ENCODE measurements around the gene GSK3A.

GSK3A gene

GRCh38 chr19:42247640-42248199 is 5.3 kb upstream of the GSK3A start:
- no peak for DNase-seq

- DNase-seq: no peak
These were observed 4.7 kb upstream of the GSK3A start for GRCh38 chr19:42246922-42247639.

GRCh38 chr19:42246143-42246921 is 3.9 kb upstream of the GSK3A start:
- DNase-seq: no peak

GRCh38 chr19:42245231-42245630 is 2.8 kb upstream of the GSK3A start:
- no peak for DNase-seq

DNA sequence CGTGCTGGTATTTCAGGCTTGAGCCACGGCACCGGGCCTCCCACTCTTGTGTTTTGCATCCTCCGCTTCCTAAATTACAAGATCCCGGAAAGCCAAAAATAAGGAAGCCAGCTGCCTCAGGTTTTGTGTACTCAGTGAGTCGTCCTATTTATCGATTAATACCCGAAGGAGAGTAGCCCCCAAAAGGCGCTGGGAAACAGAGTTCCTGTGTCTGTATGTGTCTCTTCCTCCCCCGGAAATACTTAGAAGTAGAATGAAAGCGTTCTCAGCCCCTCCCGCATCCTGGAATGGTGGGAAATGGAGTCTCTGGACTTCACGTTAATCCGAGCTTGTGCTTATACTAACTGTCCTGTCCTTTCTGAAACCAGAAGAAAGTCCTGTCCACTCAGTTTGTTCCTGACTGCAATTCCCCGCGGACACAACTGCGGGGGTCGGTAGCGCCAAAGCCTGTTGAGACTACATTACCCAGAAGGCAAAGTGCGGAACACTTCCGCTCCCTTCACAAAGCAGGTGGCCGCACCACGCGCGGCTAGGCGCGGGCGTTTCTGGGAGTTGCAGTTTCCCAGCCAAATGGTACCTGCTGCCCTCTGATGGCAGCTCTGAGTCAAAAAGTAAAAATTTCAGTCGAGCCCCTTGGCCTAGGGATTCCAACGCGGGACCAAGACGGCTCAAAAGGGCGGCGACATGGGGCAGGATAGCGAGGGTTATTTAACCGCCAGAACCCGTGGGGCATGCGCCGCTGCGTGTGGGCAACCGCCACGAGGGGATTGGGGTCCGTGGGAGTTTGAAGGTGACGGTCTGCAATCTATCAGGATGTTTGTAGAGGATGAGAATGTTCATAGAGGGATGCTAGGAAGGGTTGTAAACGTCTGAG is 2.2 kb upstream of the GSK3A start:
- peak; percentile 60 for DNase-seq

DNA sequence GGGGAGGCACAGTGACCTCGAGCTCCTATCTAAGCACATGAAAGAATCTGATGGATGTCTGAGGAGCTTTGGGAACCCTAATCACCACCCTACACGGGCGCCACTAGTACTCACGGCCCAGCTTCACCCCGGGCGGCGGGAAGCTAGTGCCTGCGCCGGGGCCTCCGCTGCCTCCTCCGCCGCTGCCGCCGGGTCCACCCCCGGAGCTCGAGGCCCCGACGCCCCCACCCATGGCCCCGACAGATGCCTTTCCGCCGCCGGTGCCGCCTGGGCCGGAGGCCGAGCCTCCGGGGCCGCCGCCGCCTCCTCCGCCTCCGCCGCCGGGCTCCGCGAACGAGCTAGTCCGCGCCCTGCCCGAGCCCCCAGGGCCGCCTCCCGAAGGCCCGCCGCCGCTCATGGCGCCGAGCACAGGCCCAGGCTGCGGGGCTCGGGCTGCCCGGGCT is 312 bp downstream of the GSK3A start:
- no peak for DNase-seq

DNA sequence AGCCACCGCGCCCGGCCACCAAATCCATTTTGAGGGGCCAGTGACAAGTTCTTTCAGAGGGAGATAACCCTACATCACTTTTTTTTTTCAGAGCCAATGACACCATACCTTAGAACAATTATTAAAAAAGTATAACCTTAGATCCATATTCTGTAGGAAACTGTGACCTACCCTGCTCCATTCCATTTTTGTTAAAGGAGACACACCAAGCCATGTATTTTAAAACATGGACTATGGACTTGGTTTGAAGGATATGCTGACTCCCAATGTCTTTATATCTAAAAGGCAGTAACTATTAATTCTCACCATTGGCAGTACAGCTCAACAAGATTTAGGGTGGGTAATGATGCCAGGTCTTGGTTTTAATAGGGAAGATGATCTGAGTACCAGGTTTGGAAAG is 1.1 kb downstream of the GSK3A start:
- DNase-seq: no peak

DNA sequence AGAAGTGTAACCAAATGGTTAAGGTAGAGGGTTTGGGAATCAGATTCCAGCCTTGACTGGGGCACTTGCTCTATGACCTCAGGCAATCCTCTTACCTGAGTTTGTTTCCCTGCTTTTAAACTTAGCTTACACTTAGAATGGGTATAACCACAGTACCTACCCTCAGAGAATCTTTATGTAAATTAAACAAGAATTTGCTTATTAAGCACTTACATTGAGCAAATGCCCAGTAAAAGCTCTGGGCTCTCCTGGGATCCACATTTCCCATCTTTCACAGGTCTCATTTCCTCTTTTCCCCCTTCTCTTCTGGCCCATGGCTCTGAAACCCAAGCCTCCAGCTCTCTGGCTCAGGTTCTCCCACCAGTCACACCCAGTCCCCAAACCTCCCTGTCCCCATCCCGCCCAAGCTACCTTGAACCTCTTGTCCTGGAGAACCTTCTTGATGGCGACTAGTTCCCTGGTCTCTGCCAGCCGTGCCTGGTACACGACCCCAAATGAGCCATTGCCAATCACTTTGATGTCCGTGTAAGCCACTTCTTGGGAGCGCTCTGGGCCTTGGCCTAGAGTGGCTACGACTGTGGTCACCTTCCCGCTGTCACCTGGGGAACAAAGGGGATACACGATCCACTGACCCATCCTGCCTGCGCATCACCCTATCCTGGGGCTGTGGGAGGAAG is 2.7 kb downstream of the GSK3A start:
- no peak for DNase-seq

DNA sequence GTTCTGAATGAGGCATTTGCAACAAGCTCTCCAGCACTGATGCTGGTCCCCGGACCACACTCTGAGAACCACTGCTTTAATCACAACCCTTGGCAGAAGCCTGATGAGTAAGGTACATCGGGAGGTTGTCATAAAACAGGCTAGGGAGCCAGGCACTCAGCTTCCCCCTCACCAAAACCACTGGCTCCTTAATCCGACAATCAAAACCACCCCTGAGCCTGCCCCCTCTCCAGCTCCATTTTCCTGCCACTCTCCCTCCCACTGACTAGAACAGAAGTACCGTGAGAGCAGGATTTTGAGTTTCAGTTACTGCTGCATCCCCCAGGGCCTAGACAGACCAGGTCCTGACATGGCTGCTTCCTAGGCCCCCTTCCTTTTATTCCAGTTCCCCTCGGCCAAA is 7.2 kb downstream of the GSK3A start:
- DNase-seq: no peak

DNA sequence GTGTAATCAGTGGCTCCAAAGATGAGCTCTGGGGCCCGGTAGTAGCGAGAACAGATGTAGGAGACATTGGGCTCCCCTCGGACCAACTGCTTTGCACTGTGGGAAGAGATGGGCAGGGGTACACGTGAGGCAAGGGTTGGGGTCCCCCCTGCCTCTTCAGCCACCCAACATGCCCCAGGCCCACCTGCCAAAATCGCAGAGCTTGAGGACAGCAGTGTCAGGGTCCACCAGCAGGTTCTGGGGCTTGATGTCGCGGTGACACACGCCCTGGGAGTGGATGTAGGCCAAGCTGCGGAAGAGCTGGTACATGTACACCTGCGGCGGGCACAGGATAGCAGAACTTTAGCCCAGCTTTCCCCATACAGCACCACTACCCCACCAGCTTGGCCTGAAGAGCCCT is 8.0 kb downstream of the GSK3A start:
- DNase-seq: no peak

DNA sequence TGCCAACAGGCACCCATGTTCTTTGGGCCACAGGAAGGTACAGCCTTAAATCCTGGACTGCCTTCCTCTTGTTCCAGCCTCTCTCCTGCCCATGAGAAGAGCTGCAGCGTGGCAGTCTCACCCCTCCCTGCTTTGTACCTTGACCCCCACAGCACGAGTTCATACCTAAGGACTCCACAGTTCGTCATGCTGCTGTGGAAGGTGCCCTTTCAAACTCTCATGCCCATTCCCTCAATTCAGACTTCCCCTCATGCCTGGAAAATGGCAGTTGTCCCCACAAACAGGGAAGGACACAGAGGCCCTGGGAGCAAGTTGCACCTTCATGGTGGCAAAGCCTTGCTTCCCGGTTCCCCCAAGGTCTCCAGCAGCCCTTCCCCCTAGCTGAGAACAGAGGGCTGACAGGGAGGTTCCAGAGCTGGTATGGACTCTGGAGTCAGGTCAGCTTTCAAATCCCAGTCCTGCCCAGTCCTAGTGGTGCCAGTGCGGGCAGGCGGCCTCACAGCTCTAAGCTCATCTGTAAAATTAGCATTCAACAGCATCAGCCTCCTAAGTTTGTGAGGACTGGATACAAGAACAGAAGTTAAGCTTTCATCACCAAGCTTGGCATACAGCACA is 8.6 kb downstream of the GSK3A start:
- DNase-seq: no peak

DNA sequence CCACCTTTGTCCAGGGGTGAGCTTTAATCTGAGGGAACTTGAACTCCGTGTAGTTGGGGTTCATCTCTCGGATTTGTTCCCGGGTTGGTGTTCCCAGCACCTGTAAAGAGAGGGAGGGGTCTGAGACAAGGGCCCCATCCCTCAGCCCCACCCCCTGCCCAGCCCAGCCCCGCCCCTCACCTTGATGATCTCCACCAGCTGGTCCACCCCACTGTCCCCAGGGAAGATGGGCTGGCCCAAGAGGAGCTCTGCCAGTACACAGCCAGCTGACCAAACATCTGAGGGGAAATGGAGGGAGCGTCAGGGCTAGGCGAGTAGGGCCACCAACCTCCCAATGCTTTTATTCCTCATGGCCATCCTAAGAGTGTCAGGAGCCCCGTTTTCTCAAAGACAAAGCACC is 9.3 kb downstream of the GSK3A start:
- DNase-seq: no peak

- DNase-seq: no peak
These were observed 10.0 kb downstream of the GSK3A start for GRCh38 chr19:42232435-42232834.

DNA sequence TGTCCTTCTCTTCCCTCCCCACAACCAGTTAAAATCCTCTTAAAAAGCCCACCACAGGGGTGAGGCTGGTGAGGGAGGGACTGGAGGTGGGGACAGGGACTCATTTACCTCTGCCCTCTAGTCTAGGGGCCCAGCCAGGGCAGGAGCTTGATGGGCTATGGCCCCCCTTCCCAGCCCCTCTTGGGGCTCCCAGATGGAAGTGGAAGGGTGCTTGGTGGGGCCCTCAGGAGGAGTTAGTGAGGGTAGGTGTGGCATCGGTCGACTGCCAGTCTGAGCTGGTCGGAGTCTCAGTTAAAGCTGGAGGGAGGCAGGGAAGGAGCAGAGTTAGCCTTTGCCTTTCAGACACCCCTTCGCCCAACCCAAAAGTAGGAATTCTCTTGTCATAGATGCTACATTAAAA is 11.8 kb downstream of the GSK3A start:
- DNase-seq: no peak

DNA sequence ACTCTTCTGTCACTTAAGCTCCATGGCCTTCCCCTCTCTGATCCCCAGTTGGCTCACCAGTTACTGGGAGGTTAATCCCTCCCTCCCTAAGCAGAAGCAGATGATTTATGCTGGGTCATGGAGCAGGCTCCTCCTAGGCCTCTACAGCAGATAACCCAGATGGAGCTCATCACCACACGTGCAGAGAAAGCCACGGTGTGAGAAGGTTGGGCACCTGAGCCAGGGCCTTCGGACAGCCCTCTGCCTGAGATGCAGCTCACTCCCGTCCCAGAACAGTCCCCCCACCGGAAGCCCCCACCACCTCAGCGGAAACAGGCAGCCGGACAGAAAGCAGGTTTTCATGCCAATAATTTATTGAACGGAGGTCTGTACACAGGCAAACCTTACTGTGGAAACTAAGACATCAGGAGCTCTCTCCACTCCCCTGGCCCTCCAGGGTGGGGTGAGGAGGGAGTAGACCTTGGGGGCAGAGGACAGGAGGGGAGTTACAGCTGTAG is 12.5 kb downstream of the GSK3A start:
- no peak for DNase-seq

GRCh38 chr19:42229301-42229854 is 13.0 kb downstream of the GSK3A start:
- no peak for DNase-seq

DNA sequence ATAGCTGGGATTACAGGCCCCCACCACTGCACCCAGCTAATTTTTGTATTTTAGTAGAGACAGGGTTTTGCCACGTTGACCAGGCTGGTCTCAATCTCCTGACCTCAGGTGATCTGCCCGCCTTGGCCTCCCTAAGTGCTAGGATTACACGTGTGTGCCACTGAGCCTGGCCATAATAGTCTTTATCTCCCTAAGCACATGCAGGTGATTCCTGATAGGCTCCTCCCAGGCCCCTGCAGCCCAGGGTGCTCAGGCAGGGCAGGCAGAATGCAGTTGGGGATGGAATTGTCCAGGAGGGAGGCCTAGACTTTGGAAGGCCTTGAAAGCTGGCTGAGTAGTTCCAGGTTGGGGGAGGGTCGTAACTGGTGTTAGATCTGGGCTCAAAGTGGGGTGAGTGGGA is 13.8 kb downstream of the GSK3A start:
- no peak for DNase-seq

DNA sequence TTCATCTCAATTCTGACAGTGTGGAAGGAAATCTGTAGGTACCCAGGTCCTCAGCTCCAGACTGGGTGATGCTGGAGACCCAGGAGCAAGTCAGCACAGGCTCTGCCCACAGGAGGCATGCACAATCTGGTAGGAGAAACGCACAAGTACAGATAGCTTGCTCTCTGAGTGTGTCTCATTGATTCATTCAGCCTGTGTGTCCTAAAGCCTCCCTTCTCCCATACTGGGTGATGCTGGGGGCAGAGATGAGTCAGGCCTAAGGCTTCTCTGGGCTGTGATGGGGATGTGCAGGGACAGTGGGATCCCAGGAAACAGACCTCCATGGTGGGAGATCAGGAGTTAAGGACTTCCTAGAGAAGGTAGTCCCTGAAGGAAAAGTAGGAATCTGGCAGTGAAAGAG is 15.5 kb downstream of the GSK3A start:
- no peak for DNase-seq

DNA sequence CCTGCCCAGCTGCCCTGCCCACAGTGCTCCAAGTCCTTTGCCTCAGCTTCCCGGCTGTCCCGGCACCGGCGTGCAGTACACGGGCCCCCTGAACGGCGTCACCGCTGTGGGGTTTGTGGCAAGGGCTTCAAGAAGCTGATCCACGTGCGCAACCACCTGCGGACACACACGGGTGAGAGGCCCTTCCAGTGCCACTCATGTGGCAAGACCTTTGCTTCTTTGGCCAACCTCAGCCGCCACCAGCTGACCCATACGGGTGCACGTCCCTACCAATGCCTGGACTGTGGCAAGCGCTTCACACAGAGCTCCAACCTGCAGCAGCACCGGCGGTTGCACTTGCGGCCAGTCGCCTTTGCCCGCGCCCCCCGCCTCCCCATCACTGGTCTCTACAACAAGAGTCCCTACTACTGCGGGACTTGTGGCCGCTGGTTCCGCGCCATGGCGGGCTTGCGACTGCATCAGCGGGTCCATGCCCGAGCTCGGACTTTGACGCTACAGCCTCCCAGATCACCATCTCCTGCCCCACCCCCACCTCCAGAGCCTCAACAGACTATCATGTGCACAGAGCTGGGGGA is 16.6 kb downstream of the GSK3A start:
- no peak for DNase-seq

GRCh38 chr19:42224940-42225717 is 17.3 kb downstream of the GSK3A start:
- no peak for DNase-seq

DNA sequence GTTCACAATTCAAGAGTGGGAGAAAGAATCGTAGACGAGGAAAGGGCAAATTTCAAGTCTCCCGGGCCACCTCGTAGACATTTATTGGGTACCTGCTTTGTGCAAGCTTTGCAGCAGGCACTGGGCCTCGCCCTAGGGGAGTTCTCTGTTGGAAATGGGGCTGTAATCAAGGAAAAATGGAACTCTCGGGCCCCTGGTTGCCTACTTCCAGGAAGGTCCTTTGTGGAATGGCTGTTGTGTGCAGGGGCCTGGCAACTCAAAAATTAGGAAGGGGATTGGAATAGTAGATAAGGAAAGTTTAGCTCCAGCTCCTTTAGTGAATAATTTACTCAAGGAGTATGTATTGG is 21.7 kb downstream of the GSK3A start:
- no peak for DNase-seq
